Panc1 (cell line): Measurements from ENCODE around the gene FAM133A.

Source experiments
- SIN3A ChIP-seq: IDR thresholded peaks from 2 replicates; pipeline ENCODE4 v1.6.1; 2012; ENCODE audit warnings: low read depth, mild to moderate bottlenecking, low read length, moderate library complexity, borderline replicate concordance; ENCODE audit not compliant: insufficient read depth
- TF ChIP-seq, protein P1 (sequence below): fragments of 450-650 bp; IDR thresholded peaks from 2 replicates; pipeline ENCODE4 v1.5.1; 2017; ENCODE audit warnings: mild to moderate bottlenecking

DNA sequence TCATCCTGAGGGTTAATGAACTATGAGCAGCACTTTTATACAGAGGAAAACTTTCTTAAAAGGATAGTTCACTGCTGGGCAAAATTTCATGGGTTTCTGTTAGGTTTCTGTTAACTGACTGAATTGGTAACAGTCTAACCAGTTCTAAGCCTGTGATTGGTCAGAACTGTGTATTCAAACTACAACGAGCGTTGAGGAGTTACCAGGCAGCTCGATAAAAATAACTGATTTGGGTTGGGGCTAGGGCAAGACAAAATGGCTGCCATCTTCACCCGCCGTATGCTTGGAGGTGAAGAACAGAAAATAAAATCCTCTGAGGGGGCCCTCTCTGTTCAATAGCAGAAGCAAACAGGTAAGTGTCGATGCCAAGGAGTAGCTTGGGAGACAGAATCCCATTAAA is 22.0 kb downstream of the FAM133A start:
- TF ChIP-seq, protein P1, sequence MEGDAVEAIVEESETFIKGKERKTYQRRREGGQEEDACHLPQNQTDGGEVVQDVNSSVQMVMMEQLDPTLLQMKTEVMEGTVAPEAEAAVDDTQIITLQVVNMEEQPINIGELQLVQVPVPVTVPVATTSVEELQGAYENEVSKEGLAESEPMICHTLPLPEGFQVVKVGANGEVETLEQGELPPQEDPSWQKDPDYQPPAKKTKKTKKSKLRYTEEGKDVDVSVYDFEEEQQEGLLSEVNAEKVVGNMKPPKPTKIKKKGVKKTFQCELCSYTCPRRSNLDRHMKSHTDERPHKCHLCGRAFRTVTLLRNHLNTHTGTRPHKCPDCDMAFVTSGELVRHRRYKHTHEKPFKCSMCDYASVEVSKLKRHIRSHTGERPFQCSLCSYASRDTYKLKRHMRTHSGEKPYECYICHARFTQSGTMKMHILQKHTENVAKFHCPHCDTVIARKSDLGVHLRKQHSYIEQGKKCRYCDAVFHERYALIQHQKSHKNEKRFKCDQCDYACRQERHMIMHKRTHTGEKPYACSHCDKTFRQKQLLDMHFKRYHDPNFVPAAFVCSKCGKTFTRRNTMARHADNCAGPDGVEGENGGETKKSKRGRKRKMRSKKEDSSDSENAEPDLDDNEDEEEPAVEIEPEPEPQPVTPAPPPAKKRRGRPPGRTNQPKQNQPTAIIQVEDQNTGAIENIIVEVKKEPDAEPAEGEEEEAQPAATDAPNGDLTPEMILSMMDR: no peak
- TF ChIP-seq SIN3A: no peak
